Measurements from ENCODE around the gene TMEM44. TPM values are rescaled to one million over a fixed set of nuclear protein-coding genes. Genes with fewer than 3 reads are reported as not detected.
"Not testable (repeated sequence)": the region's sequence is repeated elsewhere in the genome, so short reads cannot be mapped to it uniquely, and the experiment has no call there.

TMEM44 gene
- total RNA-seq, 2 experiments from 2014 or later = 6.2 to 7.1 TPM

DNA sequence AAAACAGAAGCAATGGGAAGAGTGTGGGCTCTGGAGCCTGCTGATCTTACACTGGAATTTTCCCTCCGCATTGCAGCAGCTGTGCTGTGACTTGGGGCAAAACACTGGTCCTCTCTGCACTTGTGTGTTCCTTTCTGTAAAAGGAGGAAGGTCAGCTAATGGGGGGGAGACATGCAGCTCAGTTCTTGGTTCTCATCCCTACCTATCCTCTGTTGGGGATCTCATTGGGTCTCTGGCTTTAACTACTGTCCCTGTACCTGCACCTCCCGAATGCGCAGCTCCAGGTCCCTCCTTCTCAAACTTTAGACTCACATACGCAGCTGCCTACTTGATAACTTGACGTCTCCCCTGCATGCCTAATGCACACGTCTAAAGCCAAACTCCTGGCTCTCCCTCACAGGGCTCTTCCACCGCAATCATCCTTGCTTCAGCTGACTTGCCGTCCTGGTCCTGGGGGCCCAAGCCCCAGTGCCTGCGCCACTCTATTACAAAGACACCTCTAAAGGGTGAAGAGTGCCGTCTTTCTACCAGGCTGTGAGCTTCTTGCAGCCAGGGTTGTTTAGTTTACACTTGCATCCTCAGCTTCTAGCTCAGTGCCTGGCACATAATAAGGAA is 5.9 kb upstream of the TMEM44 start:
- Mint-ChIP-seq H3K4me3 (no peak overlapping the region), H3K36me3 (ENCODE audit: low read depth) (peaks cover 30% of the 10 kb centered on the region), H3K27me3 (no peaks in the 10 kb centered on the region), H3K27ac (no peak overlapping the region), H3K4me1 (peaks cover 11% of the 10 kb centered on the region), H3K9me3 (no peaks in the 10 kb centered on the region)
- CTCF ChIA-PET = interaction anchor here (0.9 to 1.3 kb wide), 2 partner anchors 10 to 219 kb away, joined by 3 to 4 read pairs; no protein-coding TSS in a partner anchor
- POLR2A ChIA-PET = interaction anchor here (1.1 kb wide), 2 partner anchors 33 kb away, joined by 3 read pairs; partner anchors contain the start of gene LSG1
- DNase-seq = no peak

DNA sequence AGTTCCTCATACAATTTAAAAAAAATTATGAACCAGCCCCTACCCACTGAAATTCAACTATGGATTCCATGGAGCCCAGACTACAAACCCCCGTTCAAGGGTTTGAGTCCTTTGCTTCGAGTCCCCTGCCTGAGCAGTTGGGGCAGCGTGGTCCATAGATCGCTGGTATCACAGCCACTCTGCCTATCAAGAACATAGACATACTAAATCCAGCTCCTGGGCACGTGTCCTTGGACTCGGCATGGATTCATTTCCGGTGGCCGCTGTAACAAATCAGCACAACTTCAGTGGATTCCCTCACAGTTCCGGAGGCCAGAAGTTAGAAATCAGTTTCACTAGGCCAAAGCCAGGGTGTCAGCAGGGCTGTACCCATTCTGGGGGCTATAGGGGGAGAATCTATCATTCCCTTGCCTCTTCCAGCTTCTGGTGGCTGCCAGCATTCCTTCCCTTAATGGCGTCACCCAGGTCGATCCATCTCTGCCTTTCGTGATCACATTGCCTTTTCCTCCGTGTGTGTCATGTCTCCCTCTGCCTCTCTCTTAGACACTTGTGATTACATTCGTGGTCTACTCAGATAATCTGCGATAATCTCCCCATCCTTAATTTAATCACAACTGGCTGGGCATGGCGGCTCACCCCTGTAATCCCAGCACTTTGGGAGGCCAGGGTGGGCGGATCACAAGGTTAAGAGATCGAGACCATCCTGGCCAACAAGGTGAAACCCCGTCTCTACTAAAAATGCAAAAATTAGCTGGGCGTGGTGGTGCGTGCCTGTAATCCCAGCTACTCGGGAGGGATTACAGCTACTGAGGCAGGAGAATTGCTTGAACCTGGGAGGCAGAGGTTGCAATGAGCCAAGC is 4.6 kb upstream of the TMEM44 start:
- no peak overlapping the region for H3K4me3 Mint-ChIP-seq
- H3K9me3 Mint-ChIP-seq = no peaks in the 10 kb centered on the region
- no peaks in the 10 kb centered on the region for H3K27me3 Mint-ChIP-seq
- no peak overlapping the region for H3K27ac Mint-ChIP-seq
- CTCF ChIA-PET = no interaction called here
- no peak for DNase-seq
- POLR2A ChIA-PET = interaction anchor here (1.1 kb wide), 1 partner anchor 34 kb away, joined by 3 read pairs; the partner anchor contains the start of gene LSG1
- H3K4me1 Mint-ChIP-seq = peaks cover 17% of the 10 kb centered on the region
- peaks cover 25% of the 10 kb centered on the region for H3K36me3 Mint-ChIP-seq (ENCODE audit: low read depth)

DNA sequence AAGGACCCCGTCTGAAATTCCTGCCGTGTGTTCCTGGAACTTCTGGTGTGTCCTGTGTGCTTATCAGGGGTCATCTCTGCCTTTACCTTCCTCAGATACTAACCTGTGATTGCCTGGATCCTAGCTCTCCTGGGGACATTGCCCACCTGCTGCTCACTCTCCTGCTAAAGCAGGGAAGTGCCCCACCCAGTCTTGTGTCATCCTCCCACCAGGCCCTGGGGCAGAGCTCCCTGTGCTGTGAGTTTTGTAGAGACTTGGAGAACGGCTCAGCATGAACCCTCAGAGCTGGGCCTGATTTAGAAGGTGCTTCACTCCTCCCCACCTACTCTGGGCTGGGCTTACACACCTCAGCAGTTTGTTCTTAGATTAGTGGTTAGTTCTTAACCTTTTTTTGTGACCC is 3.8 kb upstream of the TMEM44 start:
- Mint-ChIP-seq H3K4me1 (peaks cover 20% of the 10 kb centered on the region), H3K27ac (no peak overlapping the region), H3K27me3 (no peaks in the 10 kb centered on the region), H3K36me3 (ENCODE audit: low read depth) (peaks cover 21% of the 10 kb centered on the region), H3K4me3 (no peak overlapping the region), H3K9me3 (no peaks in the 10 kb centered on the region)
- DNase-seq = no peak
- POLR2A ChIA-PET = no interaction called here
- CTCF ChIA-PET = interaction anchor here (1.1 kb wide), 1 partner anchor 51 kb away, joined by 3 read pairs; no protein-coding TSS in a partner anchor

DNA sequence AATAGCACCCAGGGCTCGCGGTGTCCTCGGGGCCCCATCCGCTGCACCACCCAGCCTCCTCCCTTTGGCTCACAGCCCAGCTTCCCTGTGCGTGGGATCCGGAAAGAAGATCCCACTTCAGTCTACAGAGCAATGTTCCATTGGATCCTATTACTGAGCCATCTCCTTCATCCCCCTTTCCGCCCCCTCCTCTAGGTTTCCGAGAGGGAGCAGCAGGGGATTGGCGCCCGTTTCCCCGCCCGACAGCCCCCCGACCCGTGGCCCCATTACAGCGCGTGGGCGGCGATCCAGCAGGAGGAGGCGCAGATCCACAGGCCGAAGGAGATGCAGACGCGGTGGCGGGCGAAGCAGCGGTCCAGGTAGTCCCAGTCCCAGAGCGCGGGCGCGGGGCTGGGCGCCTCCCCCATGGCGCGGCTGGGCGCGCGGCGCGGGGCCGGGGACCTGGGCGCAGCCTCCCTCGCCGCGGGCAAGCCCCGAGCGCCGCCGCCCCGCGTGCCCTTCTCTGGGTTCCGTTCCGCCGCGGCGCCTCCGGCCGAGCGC is 340 bp downstream of the TMEM44 start:
- Mint-ChIP-seq H3K4me1 (peaks cover 18% of the 10 kb centered on the region), H3K27me3 (no peaks in the 10 kb centered on the region), H3K4me3 (peak overlapping the region; percentile 82), H3K9me3 (peaks cover 7% of the 10 kb centered on the region), H3K36me3 (ENCODE audit: low read depth) (peaks cover 8% of the 10 kb centered on the region), H3K27ac (peak overlapping the region; percentile 21)
- CTCF ChIA-PET = interaction anchor here (1.0 to 1.5 kb wide), 2 partner anchors 19 to 38 kb away, joined by 4 to 9 read pairs; partner anchors contain the start of gene LSG1
- DNase-seq = no peak
- POLR2A ChIA-PET = interaction anchor here (1.4 to 2.3 kb wide), 2 partner anchors 10 to 11 kb away, joined by 3 to 6 read pairs; no protein-coding TSS in a partner anchor

DNA sequence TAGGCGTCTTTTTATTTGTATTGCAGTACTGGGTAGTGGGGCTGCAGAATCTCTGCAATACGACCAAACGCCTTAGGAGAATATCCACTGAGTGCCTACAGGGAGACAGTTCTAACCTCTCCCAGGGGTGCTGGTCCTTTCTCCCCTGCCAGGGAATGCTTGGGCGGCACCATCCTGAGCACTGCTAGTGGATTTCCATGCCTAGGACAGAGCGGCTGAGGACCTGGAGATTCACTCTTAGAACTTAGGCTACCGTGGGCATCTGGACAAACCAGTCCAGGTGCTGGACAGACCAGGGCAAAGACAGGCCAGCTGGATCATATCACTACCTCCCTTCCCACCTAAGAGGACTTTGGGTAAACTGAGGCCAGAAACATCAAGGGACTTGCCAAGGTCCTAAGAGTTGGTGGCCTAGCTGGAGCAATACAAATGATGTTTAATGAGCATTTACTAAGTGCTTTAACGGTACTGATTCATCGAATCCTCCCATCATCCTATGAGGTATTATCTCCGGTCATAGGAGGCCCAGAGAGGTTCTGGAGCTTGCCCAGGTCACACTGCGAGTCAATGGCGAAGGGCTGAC is 902 bp downstream of the TMEM44 start:
- Mint-ChIP-seq H3K36me3 (ENCODE audit: low read depth) (peaks cover 8% of the 10 kb centered on the region), H3K27ac (peak overlapping the region; percentile 21), H3K4me1 (peaks cover 15% of the 10 kb centered on the region), H3K27me3 (no peaks in the 10 kb centered on the region), H3K4me3 (peak overlapping the region; percentile 82), H3K9me3 (peaks cover 7% of the 10 kb centered on the region)
- ChIA-PET CTCF (no interaction called here), POLR2A (interaction anchor here (1.4 to 2.3 kb wide), 2 partner anchors 10 to 12 kb away, joined by 3 to 6 read pairs; no protein-coding TSS in a partner anchor)
- DNase-seq = no peak

DNA sequence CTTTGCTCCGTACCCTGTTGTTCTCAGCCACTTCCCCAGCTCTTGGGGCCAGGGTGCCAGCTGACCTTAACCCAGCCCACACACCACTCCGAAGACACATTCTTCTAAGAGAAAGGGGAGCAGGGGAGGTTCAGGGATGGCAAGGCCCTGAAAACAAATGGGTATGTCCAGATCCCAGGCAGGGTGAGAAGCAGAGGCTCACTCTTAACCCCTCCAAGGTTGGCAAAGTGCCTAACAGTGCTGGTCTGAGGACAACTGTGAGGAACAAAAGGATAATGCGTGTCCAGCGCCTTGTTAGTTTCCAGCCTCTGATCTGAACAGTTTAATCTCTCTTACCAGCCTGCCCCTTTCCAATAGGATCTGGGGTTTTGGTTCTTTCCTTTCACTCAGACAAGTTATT is 1.5 kb downstream of the TMEM44 start:
- POLR2A ChIA-PET = no interaction called here
- Mint-ChIP-seq H3K36me3 (ENCODE audit: low read depth) (peaks cover 8% of the 10 kb centered on the region), H3K4me3 (peak overlapping the region; percentile 82), H3K27ac (no peak overlapping the region), H3K27me3 (no peaks in the 10 kb centered on the region), H3K4me1 (peaks cover 11% of the 10 kb centered on the region), H3K9me3 (peaks cover 7% of the 10 kb centered on the region)
- CTCF ChIA-PET = no interaction called here
- no peak for DNase-seq

DNA sequence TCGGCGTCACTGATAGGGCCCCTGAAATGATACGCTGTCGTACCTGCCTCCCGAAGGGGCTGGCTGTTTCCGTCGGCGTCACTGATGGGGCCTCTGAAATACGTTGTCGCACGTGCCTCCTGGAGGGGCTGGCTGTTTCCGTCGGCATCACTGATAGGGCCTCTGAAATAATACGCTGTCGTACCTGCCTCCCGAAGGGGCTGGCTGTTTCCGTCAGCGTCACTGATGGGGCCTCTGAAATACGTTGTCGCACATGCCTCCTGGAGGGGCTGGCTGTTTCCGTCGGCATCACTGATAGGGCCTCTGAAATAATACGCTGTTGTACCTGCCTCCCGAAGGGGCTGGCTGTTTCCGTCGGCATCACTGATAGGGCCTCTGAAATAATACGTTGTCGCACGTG is 2.5 kb downstream of the TMEM44 start:
- POLR2A ChIA-PET; H3K27me3 Mint-ChIP-seq; DNase-seq; H3K4me3 Mint-ChIP-seq; H3K9me3 Mint-ChIP-seq; H3K27ac Mint-ChIP-seq; H3K36me3 Mint-ChIP-seq (ENCODE audit: low read depth); CTCF ChIA-PET: not testable (repeated sequence)
- peaks cover 11% of the 10 kb centered on the region for H3K4me1 Mint-ChIP-seq

DNA sequence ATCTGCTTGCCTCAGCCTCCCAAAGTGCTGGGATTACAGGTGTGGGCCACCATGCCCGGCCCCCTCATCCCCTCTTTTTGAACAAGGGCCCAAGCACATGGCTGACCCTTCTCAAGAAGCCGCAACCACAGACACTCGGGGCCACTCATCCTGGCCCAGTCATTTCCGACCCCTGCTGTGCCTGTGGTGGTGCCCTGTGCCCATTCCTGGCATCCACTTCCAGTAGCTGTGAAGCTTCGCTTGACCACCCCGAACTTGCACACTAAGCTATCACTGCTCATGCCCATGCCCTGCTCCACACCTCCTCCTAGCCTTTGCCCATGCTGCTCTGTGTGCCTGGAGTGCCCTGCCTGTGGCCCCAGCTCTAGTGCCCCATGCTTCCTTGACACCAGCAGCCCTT is 8.3 kb downstream of the TMEM44 start:
- Mint-ChIP-seq H3K27me3 (no peaks in the 10 kb centered on the region), H3K36me3 (ENCODE audit: low read depth) (peaks cover 5% of the 10 kb centered on the region), H3K4me1 (no peaks in the 10 kb centered on the region), H3K27ac (no peak overlapping the region), H3K9me3 (peaks cover 1% of the 10 kb centered on the region), H3K4me3 (no peak overlapping the region)
- ChIA-PET CTCF (interaction anchor here (0.7 kb wide), 1 partner anchor 220 kb away, joined by 3 read pairs; no protein-coding TSS in a partner anchor), POLR2A (no interaction called here)
- DNase-seq = no peak

DNA sequence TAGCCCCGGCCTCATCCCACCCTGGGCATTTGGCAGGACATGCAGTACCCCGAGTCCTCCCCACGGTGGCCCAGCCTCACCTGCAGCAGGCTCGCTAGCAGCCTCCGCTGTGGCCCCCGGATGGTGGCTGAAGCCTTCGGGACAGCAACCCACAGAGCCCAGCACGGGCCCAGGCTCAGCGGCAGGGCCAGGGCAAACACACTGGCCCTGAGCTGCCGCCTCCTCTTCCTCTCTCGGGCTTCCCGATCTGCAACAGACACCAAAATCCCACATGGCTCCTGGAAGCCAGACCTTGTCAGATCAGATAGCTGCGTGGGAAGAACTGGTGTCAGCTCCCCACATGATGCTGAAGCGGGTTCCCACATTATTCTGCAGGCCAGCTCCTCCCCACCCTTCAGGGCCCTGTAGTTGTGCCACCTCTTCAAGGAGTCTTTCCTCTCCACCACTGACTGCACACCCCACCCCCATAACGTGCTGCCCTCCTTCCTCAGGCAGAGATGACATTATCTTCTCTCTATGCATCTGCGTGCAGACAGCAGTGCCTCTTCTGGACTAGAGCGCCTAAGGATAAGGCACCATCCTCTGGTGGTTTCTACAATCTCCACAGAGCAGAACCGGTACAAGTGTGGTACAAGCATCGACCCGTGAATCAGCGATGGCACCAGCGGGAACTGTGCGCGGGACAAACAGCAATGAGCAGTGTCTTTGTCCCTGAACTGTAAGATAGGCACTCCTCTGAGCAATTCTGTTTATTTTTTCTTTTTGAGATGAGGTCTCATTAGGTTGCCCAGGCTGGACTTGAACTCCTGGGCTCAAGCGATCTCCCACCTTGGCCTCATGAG is 9.5 kb downstream of the TMEM44 start:
- ChIA-PET CTCF (no interaction called here), POLR2A (no interaction called here)
- Mint-ChIP-seq H3K27me3 (no peaks in the 10 kb centered on the region), H3K4me3 (no peak overlapping the region), H3K36me3 (ENCODE audit: low read depth) (peaks cover 5% of the 10 kb centered on the region), H3K4me1 (no peaks in the 10 kb centered on the region), H3K27ac (no peak overlapping the region), H3K9me3 (no peaks in the 10 kb centered on the region)
- no peak for DNase-seq

DNA sequence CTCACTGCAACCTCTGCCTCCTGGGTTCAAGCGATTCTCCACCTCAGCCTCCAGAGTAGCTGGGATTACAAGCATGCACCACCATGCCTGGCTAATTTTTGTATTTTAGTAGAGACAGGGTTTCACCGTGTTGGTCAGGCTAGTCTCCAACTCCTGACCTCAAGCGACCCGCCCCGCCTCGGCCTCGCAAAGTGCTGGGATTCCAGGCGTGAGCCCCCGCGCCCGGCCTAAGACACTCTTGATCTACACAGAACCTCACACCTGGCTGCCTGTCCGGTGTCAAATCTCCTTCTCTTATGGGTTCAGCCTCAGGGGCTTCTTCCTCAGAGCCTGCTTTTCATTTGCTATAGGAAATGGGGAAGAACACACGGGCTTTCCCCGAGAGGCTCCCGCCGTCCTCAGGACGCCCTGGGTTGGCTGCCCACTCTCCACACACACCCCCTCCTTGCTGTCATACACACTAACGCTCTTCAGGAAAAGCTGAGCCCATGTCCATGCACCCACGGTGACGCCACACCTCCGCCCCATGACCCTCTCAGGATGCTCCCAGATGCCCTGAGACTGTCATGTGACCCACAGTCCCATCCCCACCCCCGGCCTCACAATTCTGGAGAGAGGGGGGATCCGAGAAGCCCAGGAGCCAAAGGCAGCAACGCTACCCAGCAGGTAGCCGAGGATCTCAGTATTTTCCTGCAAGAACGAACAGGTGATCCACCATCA is 10.4 kb downstream of the TMEM44 start:
- H3K27me3 Mint-ChIP-seq = no peaks in the 10 kb centered on the region
- no peaks in the 10 kb centered on the region for H3K4me1 Mint-ChIP-seq
- H3K36me3 Mint-ChIP-seq (ENCODE audit: low read depth) = no peaks in the 10 kb centered on the region
- POLR2A ChIA-PET = no interaction called here
- no peaks in the 10 kb centered on the region for H3K9me3 Mint-ChIP-seq
- H3K4me3 Mint-ChIP-seq = no peak overlapping the region
- CTCF ChIA-PET = no interaction called here
- no peak overlapping the region for H3K27ac Mint-ChIP-seq
- no peak for DNase-seq

DNA sequence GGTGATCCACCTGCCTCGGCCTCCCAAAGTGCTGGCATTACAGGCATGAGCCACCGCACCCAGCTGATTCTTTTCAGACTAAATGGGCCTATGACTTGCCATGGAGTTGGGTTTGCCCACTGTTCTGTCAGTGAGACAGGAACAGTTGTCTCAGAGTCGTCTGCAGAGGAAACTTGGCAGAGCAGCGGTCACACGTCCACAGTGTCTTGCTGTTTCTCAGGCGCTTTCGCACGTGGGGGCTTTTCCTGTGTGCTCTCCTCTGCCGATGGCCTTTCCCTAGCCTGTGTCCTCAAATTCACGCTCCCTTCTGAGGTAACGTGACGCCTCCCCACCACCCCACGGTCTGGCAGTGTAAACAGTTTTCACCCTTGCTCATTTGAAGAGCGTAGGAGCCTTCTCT is 11.3 kb downstream of the TMEM44 start:
- ChIA-PET CTCF (interaction anchor here (0.7 kb wide), 1 partner anchor 138 kb away, joined by 3 read pairs; no protein-coding TSS in a partner anchor), POLR2A (interaction anchor here (0.6 kb wide), 1 partner anchor 168 kb away, joined by 3 read pairs; no protein-coding TSS in a partner anchor)
- no peak overlapping the region for H3K4me3 Mint-ChIP-seq
- H3K4me1 Mint-ChIP-seq = no peaks in the 10 kb centered on the region
- no peaks in the 10 kb centered on the region for H3K36me3 Mint-ChIP-seq (ENCODE audit: low read depth)
- no peaks in the 10 kb centered on the region for H3K27me3 Mint-ChIP-seq
- H3K9me3 Mint-ChIP-seq = no peaks in the 10 kb centered on the region
- no peak for DNase-seq
- H3K27ac Mint-ChIP-seq = no peak overlapping the region

DNA sequence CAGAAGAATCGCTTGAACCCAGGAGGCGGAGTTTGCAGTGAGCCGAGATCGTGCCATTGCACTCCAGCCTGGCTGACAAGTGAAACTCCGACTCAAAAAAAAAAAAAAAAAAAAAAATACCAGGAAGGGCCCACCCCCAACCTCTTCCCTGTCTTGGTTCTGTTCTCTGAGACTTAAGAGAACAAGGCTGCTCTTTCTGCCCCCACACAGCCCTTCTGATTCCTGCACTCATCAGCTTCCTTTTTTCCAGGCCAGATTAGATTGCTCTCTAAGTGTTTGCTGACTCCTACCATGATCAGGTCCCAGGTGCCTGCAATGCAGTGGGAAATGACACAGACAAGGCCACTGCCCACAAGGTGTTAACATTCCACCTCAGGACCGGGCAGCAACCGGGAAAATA is 13.0 kb downstream of the TMEM44 start:
- DNase-seq = no peak
- CTCF ChIA-PET = no interaction called here
- Mint-ChIP-seq H3K9me3 (no peaks in the 10 kb centered on the region), H3K36me3 (ENCODE audit: low read depth) (no peaks in the 10 kb centered on the region), H3K4me3 (no peak overlapping the region), H3K27me3 (no peaks in the 10 kb centered on the region), H3K4me1 (no peaks in the 10 kb centered on the region), H3K27ac (no peak overlapping the region)
- POLR2A ChIA-PET = no interaction called here
